Activated effector memory CD4-positive, alpha-beta T cell treated with anti-CD3 and anti-CD28 coated beads, Interleukin-2, amount 50 U/mL, for 16 hours (primary cell): ENCODE measurements around the gene SLC6A13.

Experiments used
- DNase-seq: peaks from one replicate; pipeline ENCODE4 v3.0.0-alpha.2; 2020

SLC6A13 gene

GRCh38 chr12:213527-213932, 49.1 kb downstream of the SLC6A13 start:
- DNase-seq, result no peak

GRCh38 chr12:212715-213526, 49.7 kb downstream of the SLC6A13 start:
- DNase-seq, result no peak

DNA sequence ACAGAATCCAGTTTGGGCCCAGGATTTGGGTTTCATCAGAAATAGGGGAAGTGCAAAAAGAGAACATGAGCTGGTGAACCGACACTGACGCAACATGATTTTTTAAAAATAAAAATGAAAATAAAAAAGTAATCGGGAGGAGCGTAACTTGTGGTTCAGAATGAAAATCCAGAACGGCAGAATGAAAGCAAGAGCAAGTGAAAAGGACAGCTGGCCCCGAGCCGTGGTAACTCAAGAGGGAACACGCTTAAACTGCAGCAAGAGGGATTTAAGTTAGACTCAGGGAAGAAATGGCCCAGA, 50.3 kb downstream of the SLC6A13 start:
- no peak for DNase-seq

DNA sequence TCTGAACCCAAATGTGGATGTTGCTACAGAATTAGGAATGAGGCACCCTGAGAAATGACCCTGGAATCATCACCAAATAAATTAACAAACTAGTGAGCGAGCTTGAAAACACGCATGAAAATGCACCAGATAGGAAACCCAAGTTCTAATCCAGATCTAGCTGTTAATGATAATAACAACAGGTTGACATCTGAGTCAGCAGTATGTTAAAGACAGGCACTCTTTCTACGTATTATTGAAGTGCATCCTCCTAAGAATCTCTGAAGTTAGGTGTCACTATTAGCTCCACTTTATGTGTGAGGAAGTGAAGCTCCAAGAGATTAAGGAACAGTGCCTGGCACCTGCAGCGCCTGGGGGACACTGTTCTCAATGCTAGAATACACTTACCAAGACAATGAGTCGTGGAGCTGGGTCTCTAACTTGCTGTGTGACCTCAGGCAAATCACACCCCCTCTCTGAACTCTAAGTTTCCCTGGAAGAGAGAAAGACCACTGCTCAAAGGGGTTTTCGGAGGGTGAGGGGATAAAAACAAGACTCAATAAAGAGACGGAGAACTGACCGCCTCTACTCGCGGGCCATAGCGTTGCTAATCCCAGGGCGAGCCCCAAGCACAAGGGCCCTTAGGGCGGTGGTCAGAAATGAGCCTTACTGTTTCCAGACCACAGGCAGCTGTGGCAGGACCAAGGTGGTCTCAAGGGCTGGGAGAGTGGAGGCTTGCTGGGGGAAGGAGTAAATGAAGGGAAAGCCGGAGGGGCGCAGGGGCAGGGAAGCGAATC, 50.8 kb downstream of the SLC6A13 start:
- DNase-seq, result no peak

DNA sequence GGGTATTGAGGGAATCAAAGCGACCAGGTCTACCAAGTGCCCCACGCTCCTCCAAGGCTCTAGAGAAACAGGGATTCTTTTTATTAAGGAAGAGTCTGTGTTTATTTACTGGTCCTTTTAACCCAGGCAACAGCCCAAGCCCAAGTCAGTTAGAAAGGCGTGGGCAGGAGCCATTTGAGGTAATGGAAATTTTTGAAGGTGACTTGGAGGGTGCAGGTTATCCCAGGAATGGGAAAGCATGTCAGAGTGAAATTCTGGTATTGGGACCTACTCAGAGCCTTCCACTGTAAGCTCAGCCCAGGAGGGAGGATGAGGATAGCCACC, 51.5 kb downstream of the SLC6A13 start:
- DNase-seq, result no peak

DNA sequence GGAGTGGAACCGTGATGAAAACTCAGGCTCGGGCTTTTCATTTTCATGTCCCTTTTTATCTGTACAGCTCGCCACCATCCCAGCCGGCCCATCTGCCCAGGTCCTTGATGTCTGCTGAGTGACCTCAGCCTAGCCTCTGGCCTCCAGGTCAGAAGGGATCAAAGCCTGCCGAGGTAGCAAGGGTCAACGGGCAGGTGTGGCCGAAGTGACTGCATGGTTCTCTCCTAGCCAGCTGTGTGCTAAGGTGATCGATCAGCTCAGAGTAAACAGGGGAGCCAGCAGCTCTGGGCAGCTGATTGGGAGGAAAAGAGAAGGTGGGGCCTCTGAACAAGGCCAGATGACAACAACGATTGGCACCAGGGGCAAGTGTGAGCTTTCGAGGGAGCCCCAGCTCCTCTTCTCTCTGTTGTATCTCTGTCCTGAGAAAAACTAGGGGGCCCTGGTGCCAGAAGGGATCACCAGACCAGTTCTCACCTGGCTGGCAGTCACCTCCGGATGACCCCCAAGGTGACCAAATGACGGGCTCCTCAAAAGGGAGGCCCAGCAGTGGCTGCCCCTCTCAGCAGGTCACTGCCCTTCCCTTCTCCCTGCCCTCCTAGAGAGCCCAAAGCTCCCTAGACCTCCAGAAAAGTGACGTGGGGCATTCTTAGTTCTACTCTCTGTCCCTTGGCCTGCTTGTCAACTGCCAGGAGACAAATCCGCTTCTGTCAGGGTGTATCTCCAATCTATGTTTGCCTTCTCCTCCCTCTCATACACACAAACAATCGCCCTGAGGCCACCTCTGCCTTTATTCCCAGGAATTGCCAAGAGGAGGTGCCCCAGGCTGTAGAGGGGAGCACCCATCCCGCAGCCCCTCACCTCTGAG, 52.1 kb downstream of the SLC6A13 start:
- no peak for DNase-seq

DNA sequence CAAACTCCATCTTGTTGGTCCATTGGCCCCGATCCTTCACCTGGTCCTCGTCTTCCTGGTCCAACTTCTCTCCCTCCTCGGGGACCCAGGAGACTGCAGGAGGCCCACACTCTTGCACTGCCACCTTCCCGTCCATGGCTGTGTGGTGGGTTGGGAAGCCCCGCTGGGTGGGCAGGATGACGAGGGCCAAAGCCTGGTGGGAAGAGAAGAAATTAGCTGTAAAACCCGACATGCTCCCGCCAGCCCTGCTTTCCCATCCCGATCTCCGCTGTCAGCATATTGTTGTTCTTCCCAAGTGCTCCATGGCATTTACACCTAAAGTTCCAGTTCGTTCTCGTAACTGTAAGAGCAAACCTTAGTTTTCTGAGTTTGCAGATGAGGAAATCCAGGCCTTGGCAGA, 52.8 kb downstream of the SLC6A13 start:
- DNase-seq, result no peak

- no peak for DNase-seq
Observed at GRCh38 chr12:209246-209645, 53.4 kb downstream of the SLC6A13 start.

GRCh38 chr12:208813-209212, 53.8 kb downstream of the SLC6A13 start:
- no peak for DNase-seq

- no peak for DNase-seq
Observed at GRCh38 chr12:207804-208203, 54.8 kb downstream of the SLC6A13 start.

- no peak for DNase-seq
Observed at GRCh38 chr12:206746-207440, 55.7 kb downstream of the SLC6A13 start.

- DNase-seq, result no peak
Observed at GRCh38 chr12:205026-205425, 57.6 kb downstream of the SLC6A13 start.

DNA sequence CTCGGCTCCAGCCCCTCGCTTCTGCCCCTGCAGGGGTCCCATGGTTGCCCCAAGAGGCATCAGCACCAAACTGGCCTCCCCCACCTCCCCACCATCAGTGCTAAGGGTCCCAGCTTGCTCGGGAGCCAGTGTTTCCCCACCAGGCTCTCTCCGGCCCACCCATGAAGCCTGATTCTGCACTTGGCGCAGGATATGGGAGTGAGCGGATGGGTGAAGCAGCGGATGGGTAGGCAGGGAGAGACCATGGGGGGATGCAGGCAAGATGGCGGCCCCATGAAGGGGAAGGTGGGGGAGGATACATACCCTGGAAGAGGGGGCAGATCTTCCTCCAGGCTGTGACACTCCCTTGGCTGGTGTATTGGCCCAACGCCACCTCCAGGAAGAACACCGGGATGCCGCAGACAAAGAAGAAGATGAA, 58.4 kb downstream of the SLC6A13 start:
- DNase-seq, result no peak

GRCh38 chr12:203462-204260, 59.0 kb downstream of the SLC6A13 start:
- no peak for DNase-seq

GRCh38 chr12:203074-203461, 59.6 kb downstream of the SLC6A13 start:
- no peak for DNase-seq

GRCh38 chr12:202081-202731, 60.4 kb downstream of the SLC6A13 start:
- no peak for DNase-seq

DNA sequence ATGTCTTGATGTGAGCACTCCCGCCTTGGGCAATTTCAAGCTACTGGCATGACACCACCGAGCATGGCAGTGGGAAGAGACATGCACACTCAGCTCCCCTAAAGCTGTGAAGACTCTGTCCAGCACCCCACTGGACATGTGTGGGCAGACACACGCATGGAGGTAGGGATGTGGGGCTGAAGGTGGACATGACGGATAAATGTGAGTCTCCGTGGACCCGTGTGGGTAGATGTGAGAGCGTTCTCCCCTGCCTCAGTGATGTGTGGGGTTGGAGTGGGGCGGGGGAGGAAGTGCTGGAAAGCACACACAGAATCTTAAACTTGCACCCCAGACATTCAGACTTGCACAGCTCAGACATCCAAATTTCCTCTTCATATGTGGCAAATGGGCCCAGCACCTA, 61.3 kb downstream of the SLC6A13 start:
- no peak for DNase-seq

DNA sequence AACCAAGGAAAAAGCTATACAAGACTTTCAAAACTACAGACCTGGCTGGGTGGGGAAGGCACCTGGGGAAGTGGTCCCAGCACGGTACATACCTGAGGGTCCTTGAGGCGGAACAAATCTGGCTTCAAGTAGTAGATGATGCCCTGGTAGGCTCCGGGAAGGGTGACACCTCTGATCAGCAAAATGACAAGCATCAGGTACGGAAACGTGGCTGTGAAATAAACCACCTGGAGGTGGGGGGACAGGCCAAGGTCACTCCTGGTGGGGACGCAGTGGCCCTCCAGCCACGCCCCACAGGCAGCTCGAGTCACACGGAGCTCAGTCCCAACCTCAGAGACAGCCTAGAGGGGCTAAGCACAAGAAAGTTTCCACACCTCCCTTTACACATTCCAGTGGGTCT, 63.9 kb downstream of the SLC6A13 start:
- DNase-seq, result no peak

DNA sequence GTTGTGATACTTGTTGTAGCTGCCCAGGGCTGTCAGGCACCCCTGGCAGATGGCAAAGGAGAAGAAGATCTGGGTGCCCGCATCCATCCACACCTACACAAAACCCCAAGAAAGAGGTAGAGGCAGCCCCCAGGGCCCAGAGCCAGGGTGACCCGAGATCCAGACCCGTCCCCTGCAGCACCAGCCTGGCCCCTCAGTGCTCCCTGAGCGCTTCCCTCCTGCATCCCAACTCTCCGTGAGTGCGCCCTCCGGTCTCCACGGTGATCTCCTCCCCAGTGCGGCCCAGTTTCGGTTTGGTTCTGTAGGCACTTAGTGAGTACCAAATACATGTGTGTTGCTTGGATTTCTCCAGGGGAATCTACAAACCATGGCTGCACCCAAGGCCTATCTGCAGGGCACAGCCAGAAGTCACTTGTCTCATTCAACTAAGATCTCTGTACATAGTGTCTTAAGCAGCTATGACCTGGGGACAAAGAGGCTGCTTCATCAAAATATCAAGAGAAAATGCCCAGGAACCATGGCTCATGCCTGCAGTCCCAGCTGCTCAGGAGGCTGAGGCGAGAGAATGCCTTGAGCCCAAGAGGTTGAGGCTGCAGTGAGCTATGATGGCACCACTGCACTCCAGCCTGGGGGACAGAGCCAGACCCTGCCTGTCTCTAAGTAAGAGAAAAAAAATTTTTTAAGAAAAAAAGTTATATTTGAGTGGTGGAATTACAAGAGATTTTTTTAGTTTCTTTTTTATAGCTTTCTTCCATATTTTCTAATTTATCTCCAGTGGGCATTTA, 64.5 kb downstream of the SLC6A13 start:
- no peak for DNase-seq

DNA sequence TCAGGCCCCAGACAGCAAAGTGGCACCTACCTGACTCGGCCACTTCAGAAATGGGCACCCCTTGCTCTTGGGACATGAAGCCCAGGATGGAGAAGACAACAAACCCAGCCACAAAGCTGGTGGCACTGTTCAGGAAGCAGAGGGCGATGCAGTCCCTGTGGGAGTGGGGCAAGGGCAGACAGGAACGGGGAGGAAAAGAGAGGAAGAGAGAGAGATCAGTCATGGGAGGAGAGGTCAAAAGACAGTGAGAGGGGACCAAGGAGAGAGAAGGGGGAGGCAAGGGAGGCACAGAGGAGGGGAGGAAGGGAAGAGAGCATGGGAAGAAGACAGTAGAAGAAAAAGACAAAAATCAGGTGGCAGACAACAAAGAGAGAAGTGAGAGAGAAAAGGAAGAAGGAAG, 65.3 kb downstream of the SLC6A13 start:
- no peak for DNase-seq

GRCh38 chr12:196436-196835, 66.2 kb downstream of the SLC6A13 start:
- no peak for DNase-seq
